Coronary artery (tissue), 2 donors: ENCODE results near the gene PSME4.

Source experiments
- DNase-seq: peaks from one replicate; pipeline ENCODE4 v3.0.0-alpha.2; 2017; ENCODE audit warnings: low spot score
- H3K27ac ChIP-seq, 2 donors: fragments of 200-600 bp; sonication (generic); one replicate each; pipeline ENCODE4 v1.5.1; 2016 to 2019
- H3K4me3 ChIP-seq: fragments of 200-600 bp; sonication (generic); 2 replicates; pipeline ENCODE4 v1.5.1; 2016; ENCODE audit warnings: mild to moderate bottlenecking, moderate library complexity
- CTCF ChIP-seq: fragments of 200-600 bp; sonication (generic); IDR thresholded peaks from one replicate; pipeline ENCODE4 v1.5.1; 2019; ENCODE audit warnings: antibody characterized with exemption

The PSME4 gene

GRCh38 chr2:54000524-54000923 is 29.7 kb upstream of the PSME4 start:
- TF ChIP-seq CTCF: no peak
- H3K4me3 ChIP-seq: no peak overlapping the region
- H3K27ac ChIP-seq: peak overlapping the region in 1 of 2 donors; percentile 35
- no peak for DNase-seq

DNA sequence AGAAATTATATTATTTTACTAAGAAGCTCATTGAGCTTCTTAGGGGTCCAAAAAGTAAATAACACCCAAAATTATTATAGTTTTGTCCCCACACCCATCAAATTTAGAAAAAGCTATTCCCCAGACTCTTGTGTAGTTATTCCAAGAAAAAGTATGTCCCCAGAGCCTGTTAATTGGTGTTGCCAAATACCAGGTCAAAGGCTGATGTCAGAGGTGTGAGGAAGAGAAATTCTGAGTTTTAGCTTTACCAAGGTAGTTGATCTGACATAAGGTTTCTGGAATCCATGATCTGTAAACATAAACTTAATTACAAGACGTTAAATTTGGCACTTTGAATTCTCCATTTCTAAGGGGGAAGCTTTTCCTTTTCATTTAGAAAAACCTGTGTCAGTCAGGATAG is 29.3 kb upstream of the PSME4 start:
- H3K27ac ChIP-seq: peak overlapping the region in 1 of 2 donors; percentile 35
- no peak for TF ChIP-seq CTCF
- H3K4me3 ChIP-seq: no peak overlapping the region
- DNase-seq: no peak

GRCh38 chr2:53998834-53999233 is 28.0 kb upstream of the PSME4 start:
- no peak for TF ChIP-seq CTCF
- no peak overlapping the region for H3K27ac ChIP-seq
- no peak for DNase-seq
- no peak overlapping the region for H3K4me3 ChIP-seq

DNA sequence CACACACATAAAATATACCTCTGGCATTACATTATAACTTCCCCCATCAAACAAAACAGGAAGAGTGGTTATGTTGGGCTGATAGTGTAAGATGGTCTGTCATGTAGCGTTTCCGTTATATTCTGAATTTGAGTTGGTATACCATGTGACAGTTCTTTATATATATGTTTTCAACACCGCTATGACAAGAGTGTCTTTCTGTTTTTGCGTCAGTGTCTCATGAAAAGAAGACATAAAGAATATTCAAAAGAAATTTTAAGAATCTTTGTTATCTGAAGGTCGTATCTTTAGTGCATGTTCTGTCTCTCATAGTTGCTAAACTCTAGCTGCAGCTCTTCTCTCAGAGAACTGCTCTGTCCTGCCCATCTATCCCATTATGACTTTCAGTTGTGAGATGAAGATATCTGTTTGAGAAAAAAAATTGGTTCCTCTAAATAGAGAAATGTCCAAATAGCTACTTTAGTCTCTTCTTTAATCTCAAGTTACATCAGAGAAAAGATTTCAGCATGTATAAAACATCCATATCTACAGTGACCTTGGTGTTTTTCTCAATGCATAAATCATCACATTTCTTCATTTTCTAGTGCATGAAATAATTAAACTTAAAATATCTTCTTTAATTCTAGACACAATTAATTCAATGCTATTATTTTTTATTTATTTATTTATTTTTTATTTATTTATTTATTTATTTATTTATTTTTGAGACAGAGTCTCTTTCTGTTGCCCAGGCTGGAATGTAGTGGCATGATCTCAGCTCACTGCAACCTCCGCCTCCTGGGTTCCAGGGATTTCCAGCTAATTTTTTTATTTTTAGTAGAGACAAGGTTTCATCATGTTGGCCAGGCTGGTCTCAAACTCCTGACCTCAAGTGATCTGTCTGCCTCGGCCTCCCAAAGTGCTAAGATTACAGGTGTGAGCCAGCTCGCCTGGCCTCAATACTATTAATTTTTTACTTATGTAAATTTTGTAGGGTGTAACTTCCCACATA is 24.3 kb upstream of the PSME4 start:
- no peak overlapping the region for H3K4me3 ChIP-seq
- TF ChIP-seq CTCF: no peak
- no peak overlapping the region for H3K27ac ChIP-seq
- DNase-seq: no peak

DNA sequence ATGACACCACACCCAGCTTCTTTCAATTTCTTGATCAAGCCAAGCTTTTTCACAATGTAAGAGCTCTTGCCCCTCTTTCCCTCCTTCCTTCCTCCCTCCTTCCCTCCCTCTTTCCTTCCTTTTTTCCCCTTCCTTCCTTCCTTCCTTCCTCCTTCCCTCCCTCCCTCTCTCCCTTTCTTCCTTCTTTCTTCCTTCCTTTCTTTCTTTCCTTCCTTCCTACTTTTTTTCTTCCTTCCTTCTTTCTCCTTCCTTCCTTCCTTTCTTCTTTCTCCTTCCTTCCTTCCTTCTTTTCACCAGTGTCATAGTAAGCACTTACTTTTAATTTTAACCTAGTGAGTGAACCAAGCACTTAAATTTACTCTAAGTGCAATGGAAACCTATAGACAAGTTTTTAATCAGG is 21.2 kb upstream of the PSME4 start:
- no peak overlapping the region for H3K27ac ChIP-seq
- H3K4me3 ChIP-seq: no peak overlapping the region
- no peak for TF ChIP-seq CTCF
- no peak for DNase-seq

GRCh38 chr2:53989210-53989862 is 18.5 kb upstream of the PSME4 start:
- Histone ChIP-seq H3K4me3 (no peak overlapping the region), H3K27ac (no peak overlapping the region)
- no peak for TF ChIP-seq CTCF
- DNase-seq: no peak
